SK-N-SH (cell line): ENCODE data around the gene OPN1LW. TPM values are rescaled to one million over a fixed set of nuclear protein-coding genes. Genes with fewer than 3 reads are reported as not detected.
"Not testable (repeated sequence)": the region's sequence is repeated elsewhere in the genome, so short reads cannot be mapped to it uniquely, and the experiment has no call there.

Experiments
- CTCF ChIA-PET: fragments of 300-600, 350-600 bp; formaldehyde crosslinking; extraction: SDS; loops from one replicate; lab custom pipeline; 2021; lab: Yijun Ruan, JAX
- POLR2A ChIA-PET: fragments of 350-600 bp; sonication (Branson Sonifier 250); formaldehyde crosslinking; extraction: SDS; loops from one replicate; lab custom pipeline; 2020; ENCODE audit warnings: antibody characterized with exemption, inconsistent platforms; lab: Yijun Ruan, JAX
- DNase-seq: peaks from one replicate; pipeline ENCODE4 v3.0.0; 2012
- H2AFZ ChIP-seq: fragments of 200-600 bp; sonication (generic); 2 replicates; pipeline ENCODE4 v1.8.1; 2016; ENCODE audit warnings: antibody characterized with exemption, mild to moderate bottlenecking, low read depth
- H3F3A ChIP-seq: fragments of 200-600 bp; sonication (generic); replicated peaks from 2 replicates; pipeline ENCODE3; 2016; ENCODE audit warnings: antibody characterized with exemption, mild to moderate bottlenecking; ENCODE audit not compliant: insufficient read depth
- H3K27ac ChIP-seq, 2 experiments: fragments of 200-500 bp in 1 of 2; fragments of 200-600 bp in 1 of 2; sonication (Bioruptor generic) in 1 of 2; sonication (generic), shearing (Covaris generic) in 1 of 2; 2 replicates each; pipeline versions ENCODE4 v1.5.1 to v1.6.1; 2014 to 2016; ENCODE audit warnings: low read depth in 2 of 2, inconsistent platforms in 1 of 2, low read length in 1 of 2, mild to moderate bottlenecking in 1 of 2, mixed read lengths in 1 of 2
- H3K27me3 ChIP-seq: fragments of 200-600 bp; sonication (generic), shearing (Covaris generic); 2 replicates; pipeline ENCODE4 v1.6.1; 2016; ENCODE audit warnings: mixed run types; ENCODE audit not compliant: insufficient read depth
- H3K36me3 ChIP-seq, 2 experiments: fragments of 200-500 bp in 1 of 2; fragments of 200-600 bp in 1 of 2; sonication (Bioruptor generic) in 1 of 2; sonication (generic) in 1 of 2; replicated peaks in 1 of 2; 2 replicates each; pipeline versions ENCODE3 to v1.5.1; 2014 to 2016; ENCODE audit warnings: low read length in 1 of 2, mild to moderate bottlenecking in 1 of 2; ENCODE audit not compliant: insufficient read depth in 2 of 2, control insufficient read depth in 1 of 2
- H3K4me1 ChIP-seq, 2 experiments: fragments of 200-500 bp in 1 of 2; fragments of 200-600 bp in 1 of 2; sonication (Bioruptor generic) in 1 of 2; sonication (generic), shearing (Covaris generic) in 1 of 2; 2 replicates each; pipeline versions ENCODE4 v1.5.1 to v1.6.1; 2014 to 2016; ENCODE audit warnings: low read depth in 1 of 2, low read length in 1 of 2, mixed run types in 1 of 2; ENCODE audit not compliant: insufficient read depth in 2 of 2, control insufficient read depth in 1 of 2
- H3K4me2 ChIP-seq: fragments of 200-600 bp; sonication (generic), shearing (Covaris generic); 2 replicates; pipeline ENCODE4 v1.6.1; 2017; ENCODE audit warnings: mixed run types
- H3K4me3 ChIP-seq, 2 experiments: fragments of 200-500 bp in 1 of 2; fragments of 200-600 bp in 1 of 2; sonication (Bioruptor generic) in 1 of 2; sonication (generic), shearing (Covaris generic) in 1 of 2; 2 replicates each; pipeline versions ENCODE4 v1.5.1 to v1.8.1; 2014 to 2016; ENCODE audit warnings: low read depth in 2 of 2, inconsistent platforms in 1 of 2, low read length in 1 of 2, mild to moderate bottlenecking in 1 of 2, mixed read lengths in 1 of 2, moderate library complexity in 1 of 2
- H3K79me2 ChIP-seq: fragments of 200-600 bp; sonication (generic); 2 replicates; pipeline ENCODE4 v1.8.1; 2017; ENCODE audit warnings: mild to moderate bottlenecking; ENCODE audit not compliant: insufficient read depth
- H3K9ac ChIP-seq: fragments of 200-600 bp; sonication (generic); 2 replicates; pipeline ENCODE4 v1.6.1; 2017; ENCODE audit warnings: mixed run types
- H3K9me2 ChIP-seq: fragments of 200-600 bp; sonication (generic); 2 replicates; pipeline ENCODE4 v1.6.1; 2017; ENCODE audit warnings: mixed run types
- H3K9me3 ChIP-seq: fragments of 200-600 bp; sonication (generic); 2 replicates; pipeline ENCODE4 v1.6.1; 2017; ENCODE audit warnings: mixed run types, mild to moderate bottlenecking, moderate library complexity
- H4K20me1 ChIP-seq: fragments of 200-600 bp; sonication (generic); 2 replicates; pipeline ENCODE4 v1.6.1; 2017; ENCODE audit warnings: mild to moderate bottlenecking, mixed run types; ENCODE audit not compliant: insufficient read depth
- CHD2 ChIP-seq: fragments of 150-350 bp; IDR thresholded peaks from 2 replicates; pipeline ENCODE4 v1.6.1; 2018; ENCODE audit warnings: low read length; ENCODE audit not compliant: partially characterized antibody
- EZH2phosphoT487 ChIP-seq: fragments of 200-600 bp; sonication (generic); IDR thresholded peaks from 2 replicates; pipeline ENCODE4 v1.6.1; 2017; ENCODE audit warnings: low read depth, mixed run types, mild to moderate bottlenecking, antibody characterized with exemption, moderate library complexity, borderline replicate concordance
- FOSL2 ChIP-seq: IDR thresholded peaks from 2 replicates; pipeline ENCODE4 v1.4.0; 2012; ENCODE audit warnings: low read depth, mild to moderate bottlenecking, moderate library complexity, borderline replicate concordance
- FOXJ3 ChIP-seq: sonication (generic); formaldehyde crosslinking; IDR thresholded peaks from 2 replicates; pipeline ENCODE4 v1.5.1; 2020; ENCODE audit warnings: mild to moderate bottlenecking, missing genetic modification reagents
- POLR2AphosphoS5 ChIP-seq: IDR thresholded peaks from 2 replicates; pipeline ENCODE4 v1.6.1; 2012; ENCODE audit warnings: low read depth, low read length
- RCOR1 ChIP-seq: fragments of 150-350 bp; IDR thresholded peaks from 2 replicates; pipeline ENCODE4 v1.6.1; 2017; ENCODE audit warnings: antibody characterized with exemption, low read length
- RFX5 ChIP-seq: IDR thresholded peaks from 2 replicates; pipeline ENCODE4 v1.6.1; 2012; ENCODE audit warnings: mild to moderate bottlenecking, improper control_type of control experiment, low read length
- TCF12 ChIP-seq: IDR thresholded peaks from 2 replicates; pipeline ENCODE4 v1.4.0; 2012
- WGBS: methylation state at CpG from one replicate; pipeline ENCODE4 v1.1.6; 2017; ENCODE audit warnings: low lambda C conversion rate; 5-methylcytosine and 5-hydroxymethylcytosine counted together
- polyA plus RNA-seq, 3 experiments: library from polyadenylated mRNA; depleted of rRNA; stranded (reverse); fragments of >200 nt; gene quantifications; 2 replicates each; pipeline ENCODE4 v1.2.3, GENCODE V29; 2012
- TF ChIP-seq, protein P1 (sequence below): IDR thresholded peaks from 2 replicates; pipeline ENCODE4 v1.4.0; 2012; ENCODE audit warnings: low read depth, borderline replicate concordance
- TF ChIP-seq, protein P2 (sequence below): fragments of 150-350 bp; IDR thresholded peaks from 2 replicates; pipeline ENCODE4 v1.6.1; 2016; ENCODE audit warnings: mild to moderate bottlenecking, low read depth, low read length
- TF ChIP-seq, protein P3 (sequence below): fragments of 200-600 bp; sonication (generic); IDR thresholded peaks from 2 replicates; pipeline ENCODE4 v1.6.1; 2017; ENCODE audit warnings: antibody characterized with exemption, mild to moderate bottlenecking, moderate library complexity

The OPN1LW gene
- polyA plus RNA-seq (2012; rRNA removed), result not detected in 2 replicates
- polyA plus RNA-seq (2012; cell fraction: cytosol; rRNA removed), result not detected in 2 replicates
- polyA plus RNA-seq (2012; cell fraction: nucleus; rRNA removed), result not detected in 2 replicates

DNA sequence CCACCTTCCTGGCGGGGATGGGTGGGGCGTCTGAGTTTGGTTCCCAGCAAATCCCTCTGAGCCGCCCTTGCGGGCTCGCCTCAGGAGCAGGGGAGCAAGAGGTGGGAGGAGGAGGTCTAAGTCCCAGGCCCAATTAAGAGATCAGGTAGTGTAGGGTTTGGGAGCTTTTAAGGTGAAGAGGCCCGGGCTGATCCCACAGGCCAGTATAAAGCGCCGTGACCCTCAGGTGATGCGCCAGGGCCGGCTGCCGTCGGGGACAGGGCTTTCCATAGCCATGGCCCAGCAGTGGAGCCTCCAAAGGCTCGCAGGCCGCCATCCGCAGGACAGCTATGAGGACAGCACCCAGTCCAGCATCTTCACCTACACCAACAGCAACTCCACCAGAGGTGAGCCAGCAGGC lies at the start of gene OPN1LW:
Gene OPN1LW, plus strand, starts transcription at position 234 of the 400 bp plus-strand sequence. Its CDS starts 41 bp downstream, at position 275.
- H3F3A ChIP-seq, H3K9me3 ChIP-seq, H3K27ac ChIP-seq, POLR2A ChIA-PET, H2AFZ ChIP-seq, H3K79me2 ChIP-seq, H3K4me1 ChIP-seq, CTCF ChIA-PET, DNase-seq, H3K4me3 ChIP-seq, H3K36me3 ChIP-seq, H3K9ac ChIP-seq, H3K4me2 ChIP-seq, H4K20me1 ChIP-seq, H3K9me2 ChIP-seq: not testable (repeated sequence)
- 71% methylated on average over 9 of the region's 15 CpGs for WGBS
- peaks cover 22% of the 10 kb centered on the region; the same call in 1 of the 2 replicates for H3K27me3 ChIP-seq

DNA sequence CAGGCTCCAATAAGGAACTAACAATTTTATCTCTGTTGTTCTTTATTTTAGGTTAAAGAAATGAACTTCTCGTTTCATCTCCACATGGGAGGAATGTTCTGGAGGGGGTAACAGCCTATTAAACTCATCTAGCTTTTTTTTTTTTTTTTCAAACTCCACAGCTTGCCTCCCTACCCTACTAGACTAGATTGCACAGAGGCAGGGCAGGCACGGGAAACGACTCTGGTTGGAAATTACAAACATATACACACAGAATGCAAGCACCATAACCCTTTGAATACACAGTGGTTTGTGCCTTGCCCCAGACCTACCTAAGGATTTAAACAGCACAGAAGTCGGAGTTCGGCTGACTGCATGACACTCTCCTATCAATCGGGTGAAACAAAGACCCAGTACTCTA lies 49.2 kb upstream of the OPN1LW start:
- H3K4me3 ChIP-seq, result no peak overlapping the region
- ChIA-PET POLR2A (no interaction called here), CTCF (interaction anchor here (0.6 kb wide), 1 partner anchor 81 kb away, joined by 3 read pairs; no protein-coding TSS in a partner anchor)
- 48% methylated on average over 6 of the region's 6 CpGs for WGBS
- H3K79me2 ChIP-seq, result peaks cover 71% of the 10 kb centered on the region
- no peak overlapping the region for H2AFZ ChIP-seq
- peaks cover 0 to 3% of the 10 kb centered on the region in 2 experiments for H3K36me3 ChIP-seq
- no peak overlapping the region for H3K27ac ChIP-seq
- no peak overlapping the region for H3K9ac ChIP-seq
- no peak for DNase-seq
- TF ChIP-seq EZH2phosphoT487 (no peak), POLR2AphosphoS5 (no peak), RFX5 (no peak)
- TF ChIP-seq, protein P1, sequence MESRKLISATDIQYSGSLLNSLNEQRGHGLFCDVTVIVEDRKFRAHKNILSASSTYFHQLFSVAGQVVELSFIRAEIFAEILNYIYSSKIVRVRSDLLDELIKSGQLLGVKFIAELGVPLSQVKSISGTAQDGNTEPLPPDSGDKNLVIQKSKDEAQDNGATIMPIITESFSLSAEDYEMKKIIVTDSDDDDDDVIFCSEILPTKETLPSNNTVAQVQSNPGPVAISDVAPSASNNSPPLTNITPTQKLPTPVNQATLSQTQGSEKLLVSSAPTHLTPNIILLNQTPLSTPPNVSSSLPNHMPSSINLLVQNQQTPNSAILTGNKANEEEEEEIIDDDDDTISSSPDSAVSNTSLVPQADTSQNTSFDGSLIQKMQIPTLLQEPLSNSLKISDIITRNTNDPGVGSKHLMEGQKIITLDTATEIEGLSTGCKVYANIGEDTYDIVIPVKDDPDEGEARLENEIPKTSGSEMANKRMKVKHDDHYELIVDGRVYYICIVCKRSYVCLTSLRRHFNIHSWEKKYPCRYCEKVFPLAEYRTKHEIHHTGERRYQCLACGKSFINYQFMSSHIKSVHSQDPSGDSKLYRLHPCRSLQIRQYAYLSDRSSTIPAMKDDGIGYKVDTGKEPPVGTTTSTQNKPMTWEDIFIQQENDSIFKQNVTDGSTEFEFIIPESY, result no peak
- H3K27me3 ChIP-seq, result peaks cover 9% of the 10 kb centered on the region; the same call in 1 of the 2 replicates
- H3K9me3 ChIP-seq, result no peaks in the 10 kb centered on the region
- peaks cover 61% of the 10 kb centered on the region for H4K20me1 ChIP-seq
- H3K4me2 ChIP-seq, result 0 out of 2 replicates have a peak overlapping the region, but pooled peaks have one; percentile 81
- H3K9me2 ChIP-seq, result no peaks in the 10 kb centered on the region
- H3K4me1 ChIP-seq, result peaks cover 0 to 21% of the 10 kb centered on the region in 2 experiments; a peak in 3 of 4 replicates
- H3F3A ChIP-seq, result no peaks in the 10 kb centered on the region

DNA sequence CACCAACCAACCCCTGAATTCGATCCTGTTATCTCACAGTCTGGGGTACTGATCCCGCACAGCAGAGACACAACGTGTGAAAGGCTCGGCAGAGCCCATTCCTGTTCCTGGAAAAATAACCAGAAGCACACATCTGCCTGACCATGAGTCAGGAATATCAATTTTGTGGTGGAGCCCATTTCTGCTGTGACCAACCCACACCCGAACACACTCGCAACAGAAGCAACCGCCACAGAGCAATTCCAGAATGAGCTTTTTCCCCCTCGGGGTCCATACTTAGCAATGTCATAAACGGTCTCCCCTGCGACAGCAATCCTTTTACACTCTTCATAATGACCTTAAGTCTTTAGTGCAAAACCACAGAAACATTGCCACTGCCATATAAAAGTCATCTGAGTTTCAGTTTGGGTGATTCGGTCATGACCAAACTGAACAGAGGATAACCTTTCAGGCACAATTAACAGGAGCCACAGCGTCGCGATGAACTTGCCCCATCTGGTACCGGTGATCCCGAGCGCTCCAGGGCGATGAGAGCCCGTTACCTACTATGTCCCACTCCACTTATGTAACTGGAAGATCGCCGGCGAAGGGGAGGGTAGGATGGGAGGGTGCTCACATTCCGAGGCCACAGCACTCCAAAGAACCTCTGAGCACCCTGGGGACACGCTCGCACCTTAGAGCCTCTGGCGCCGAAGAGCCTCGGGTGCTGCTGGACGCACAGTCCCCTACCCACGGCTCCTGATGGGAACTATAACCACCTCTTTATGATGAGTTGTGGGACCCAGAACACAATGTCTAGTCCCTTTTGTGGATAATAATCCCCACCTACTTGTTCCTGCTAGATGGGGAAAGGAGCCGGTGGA lies 47.7 kb upstream of the OPN1LW start:
- 22% methylated on average over 31 of the region's 31 CpGs for WGBS
- H3K36me3 ChIP-seq, result peaks cover 0 to under 1% of the 10 kb centered on the region in 2 experiments
- no peaks in the 10 kb centered on the region for H3K9me3 ChIP-seq
- DNase-seq, result no peak
- peaks cover 54% of the 10 kb centered on the region for H4K20me1 ChIP-seq
- peak overlapping the region; percentile 70 for H3K9ac ChIP-seq
- CTCF ChIA-PET, result interaction anchor here (1.1 to 1.6 kb wide), 2 partner anchors 83 to 222 kb away, joined by 3 to 6 read pairs; no protein-coding TSS in a partner anchor
- POLR2A ChIA-PET, result no interaction called here
- peaks cover 0 to 21% of the 10 kb centered on the region in 2 experiments; a peak in 3 of 4 replicates for H3K4me1 ChIP-seq
- H3K4me2 ChIP-seq, result peak overlapping the region; percentile 81
- H3K27me3 ChIP-seq, result peaks cover 9% of the 10 kb centered on the region; the same call in 1 of the 2 replicates
- no peak overlapping the region for H2AFZ ChIP-seq
- H3K4me3 ChIP-seq, result peak overlapping the region; percentile 57 to 68
- no peaks in the 10 kb centered on the region for H3F3A ChIP-seq
- no peaks in the 10 kb centered on the region for H3K9me2 ChIP-seq
- TF ChIP-seq FOSL2, result no peak
- TF ChIP-seq, protein P1, result no peak
- TF ChIP-seq FOXJ3 (CRISPR knock-in tag), result no peak
- TF ChIP-seq, protein P2, sequence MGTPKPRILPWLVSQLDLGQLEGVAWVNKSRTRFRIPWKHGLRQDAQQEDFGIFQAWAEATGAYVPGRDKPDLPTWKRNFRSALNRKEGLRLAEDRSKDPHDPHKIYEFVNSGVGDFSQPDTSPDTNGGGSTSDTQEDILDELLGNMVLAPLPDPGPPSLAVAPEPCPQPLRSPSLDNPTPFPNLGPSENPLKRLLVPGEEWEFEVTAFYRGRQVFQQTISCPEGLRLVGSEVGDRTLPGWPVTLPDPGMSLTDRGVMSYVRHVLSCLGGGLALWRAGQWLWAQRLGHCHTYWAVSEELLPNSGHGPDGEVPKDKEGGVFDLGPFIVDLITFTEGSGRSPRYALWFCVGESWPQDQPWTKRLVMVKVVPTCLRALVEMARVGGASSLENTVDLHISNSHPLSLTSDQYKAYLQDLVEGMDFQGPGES, result no peak
- no peak for TF ChIP-seq CHD2
- TF ChIP-seq RCOR1, result no peak
- TF ChIP-seq TCF12, result no peak
- TF ChIP-seq, protein P3, sequence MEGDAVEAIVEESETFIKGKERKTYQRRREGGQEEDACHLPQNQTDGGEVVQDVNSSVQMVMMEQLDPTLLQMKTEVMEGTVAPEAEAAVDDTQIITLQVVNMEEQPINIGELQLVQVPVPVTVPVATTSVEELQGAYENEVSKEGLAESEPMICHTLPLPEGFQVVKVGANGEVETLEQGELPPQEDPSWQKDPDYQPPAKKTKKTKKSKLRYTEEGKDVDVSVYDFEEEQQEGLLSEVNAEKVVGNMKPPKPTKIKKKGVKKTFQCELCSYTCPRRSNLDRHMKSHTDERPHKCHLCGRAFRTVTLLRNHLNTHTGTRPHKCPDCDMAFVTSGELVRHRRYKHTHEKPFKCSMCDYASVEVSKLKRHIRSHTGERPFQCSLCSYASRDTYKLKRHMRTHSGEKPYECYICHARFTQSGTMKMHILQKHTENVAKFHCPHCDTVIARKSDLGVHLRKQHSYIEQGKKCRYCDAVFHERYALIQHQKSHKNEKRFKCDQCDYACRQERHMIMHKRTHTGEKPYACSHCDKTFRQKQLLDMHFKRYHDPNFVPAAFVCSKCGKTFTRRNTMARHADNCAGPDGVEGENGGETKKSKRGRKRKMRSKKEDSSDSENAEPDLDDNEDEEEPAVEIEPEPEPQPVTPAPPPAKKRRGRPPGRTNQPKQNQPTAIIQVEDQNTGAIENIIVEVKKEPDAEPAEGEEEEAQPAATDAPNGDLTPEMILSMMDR, result no peak
- H3K79me2 ChIP-seq, result peaks cover 56% of the 10 kb centered on the region
- peak overlapping the region; percentile 60 to 74 for H3K27ac ChIP-seq
